GM18873 (cell line): ENCODE data around the gene NPTN.
"Not testable (repeated sequence)": the region's sequence is repeated elsewhere in the genome, so short reads cannot be mapped to it uniquely, and the experiment has no call there.

Source experiments
- ATAC-seq: cut with Tn5 transposase; IDR thresholded peaks from one replicate; pipeline ENCODE4 v1.9.1; 2021; ENCODE audit warnings: mild to moderate bottlenecking, moderate library complexity, moderate number of reproducible peaks; ENCODE audit not compliant: unreplicated experiment, low FRiP score

The NPTN gene

DNA sequence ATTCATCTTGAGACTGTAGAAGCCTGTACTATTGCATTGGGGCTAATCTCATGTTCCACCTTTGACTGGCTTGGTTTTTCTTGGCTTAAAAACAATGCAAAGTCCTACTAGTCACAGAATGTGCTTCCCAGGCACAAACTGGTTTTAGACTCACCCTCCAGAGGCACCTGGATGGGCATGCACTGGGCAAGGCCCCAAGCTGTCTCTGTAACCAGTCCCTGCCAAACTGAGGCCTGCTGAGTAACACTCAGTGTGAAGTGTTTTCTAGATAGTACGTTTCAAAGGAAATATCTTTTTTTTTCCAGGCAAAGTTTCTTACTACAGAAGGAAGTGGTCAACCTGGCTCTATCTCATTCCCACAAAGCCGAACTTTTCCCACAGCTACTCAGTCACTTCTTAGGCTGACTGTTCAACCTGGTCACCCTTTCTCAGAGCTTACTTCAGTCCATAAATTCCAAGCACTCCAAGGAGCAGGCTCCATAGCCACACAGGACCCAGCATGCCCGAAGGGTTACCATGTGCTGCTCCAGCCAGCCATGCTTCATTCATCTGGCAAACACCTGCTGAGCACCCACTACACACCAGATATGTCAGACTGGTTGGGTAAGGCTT lies 57.4 kb downstream of the NPTN start:
- no peak for ATAC-seq

DNA sequence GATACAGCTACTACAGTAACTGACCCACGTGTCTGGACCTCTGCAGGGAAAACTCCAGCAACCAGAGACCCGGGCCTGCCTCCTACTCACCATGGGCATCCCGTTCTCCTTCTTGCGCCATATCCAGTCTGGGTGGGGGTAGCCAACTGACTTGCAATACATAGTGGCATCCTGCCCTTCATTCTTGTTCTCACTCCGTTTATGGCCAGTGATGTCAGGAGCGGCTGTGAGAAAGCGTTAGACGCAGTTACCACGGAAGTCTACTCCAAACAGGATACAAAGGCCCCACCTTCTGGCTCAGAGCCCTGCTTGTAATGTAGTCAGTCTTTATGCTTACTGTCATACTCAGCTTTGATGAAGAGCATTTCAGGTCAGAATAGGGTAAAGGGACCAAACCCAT lies 59.6 kb downstream of the NPTN start:
- no peak for ATAC-seq

DNA sequence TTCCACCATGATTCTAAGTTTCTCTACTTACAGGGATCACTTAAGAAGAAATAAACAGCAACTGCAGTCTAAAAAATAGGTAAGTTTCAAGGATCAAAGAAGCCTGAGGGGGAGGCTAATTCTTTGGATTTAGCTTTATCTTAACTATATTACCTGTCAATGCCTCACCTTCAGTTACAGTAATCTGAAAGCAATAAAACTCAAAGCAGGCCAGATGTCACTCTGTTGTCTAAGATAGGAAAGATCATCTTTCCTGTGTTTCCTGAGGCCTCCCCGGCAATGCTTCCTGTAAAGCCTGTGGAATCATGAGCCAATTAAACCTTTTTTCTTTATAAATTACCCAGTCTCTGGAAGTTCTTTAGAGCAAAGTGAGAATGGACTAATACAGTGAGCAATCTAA lies 60.2 kb downstream of the NPTN start:
- ATAC-seq: no peak

DNA sequence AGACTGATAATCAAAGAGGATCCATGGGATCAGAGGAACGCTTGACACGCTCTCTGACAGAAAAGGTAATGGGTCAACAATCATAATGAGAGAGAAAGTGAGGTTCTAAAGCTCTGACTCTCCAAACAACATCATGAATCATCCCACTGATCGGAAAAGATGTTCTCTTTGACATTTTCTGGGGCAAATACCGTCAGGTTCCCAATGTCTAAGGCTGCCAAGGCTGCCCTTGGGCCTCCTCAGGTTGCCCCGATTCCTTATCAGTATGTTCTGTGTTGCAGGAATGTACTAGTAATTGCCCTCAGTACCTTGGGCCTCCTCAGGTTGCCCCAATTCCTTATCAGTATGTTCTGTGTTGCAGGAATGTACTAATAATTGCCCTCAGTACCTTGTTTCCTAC lies 60.9 kb downstream of the NPTN start:
- ATAC-seq: no peak

DNA sequence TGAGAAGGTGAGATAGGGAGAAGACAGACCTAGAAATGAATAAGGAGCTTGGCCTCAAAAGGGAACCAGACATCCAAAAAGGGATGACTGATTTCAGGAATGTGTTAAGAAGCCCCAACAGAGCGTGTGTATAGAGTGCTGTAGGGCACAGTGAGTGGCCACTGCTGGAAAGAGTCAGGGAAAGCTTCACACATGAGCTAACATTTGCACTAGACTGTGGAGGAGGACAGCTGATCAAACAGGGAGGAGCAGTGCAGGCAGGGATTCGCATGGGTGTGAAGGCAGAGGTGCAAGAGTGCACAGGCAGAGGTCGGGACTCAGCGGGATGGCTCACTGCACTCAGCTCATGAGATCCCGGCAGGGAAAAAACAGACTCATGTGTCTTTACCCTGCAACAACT lies 61.8 kb downstream of the NPTN start:
- no peak for ATAC-seq

DNA sequence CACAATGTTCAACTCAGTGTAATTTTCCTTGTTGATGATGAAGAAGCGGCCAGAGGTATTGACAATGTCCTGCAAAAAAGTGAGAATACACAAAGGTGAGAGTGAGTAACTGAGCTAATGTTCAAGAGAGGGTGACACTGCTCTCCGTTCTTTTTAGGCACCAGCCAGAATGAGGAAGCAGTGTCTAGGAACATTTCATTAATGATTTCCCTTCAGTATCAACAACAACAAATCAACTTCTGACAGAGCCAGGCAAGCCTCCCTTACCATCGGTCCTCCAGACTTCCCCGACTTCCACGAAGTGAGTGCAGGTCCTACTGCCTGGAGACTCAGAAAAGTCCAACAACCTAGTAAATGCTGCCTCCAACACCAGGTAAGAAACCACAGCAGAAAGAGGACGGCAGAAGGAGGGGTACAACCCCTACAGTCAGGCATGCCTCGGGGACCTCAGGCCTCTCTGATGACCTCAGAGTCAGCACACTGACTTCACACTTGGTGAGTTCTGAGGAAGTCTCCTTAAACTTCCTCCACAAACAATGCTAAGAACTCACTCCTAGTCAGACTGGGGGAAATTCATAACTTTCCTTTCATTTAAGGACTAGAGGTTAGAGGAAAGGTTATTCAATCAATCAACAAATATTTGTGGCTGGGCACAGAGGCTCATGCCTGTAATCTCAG lies 62.7 kb downstream of the NPTN start:
- no peak for ATAC-seq

DNA sequence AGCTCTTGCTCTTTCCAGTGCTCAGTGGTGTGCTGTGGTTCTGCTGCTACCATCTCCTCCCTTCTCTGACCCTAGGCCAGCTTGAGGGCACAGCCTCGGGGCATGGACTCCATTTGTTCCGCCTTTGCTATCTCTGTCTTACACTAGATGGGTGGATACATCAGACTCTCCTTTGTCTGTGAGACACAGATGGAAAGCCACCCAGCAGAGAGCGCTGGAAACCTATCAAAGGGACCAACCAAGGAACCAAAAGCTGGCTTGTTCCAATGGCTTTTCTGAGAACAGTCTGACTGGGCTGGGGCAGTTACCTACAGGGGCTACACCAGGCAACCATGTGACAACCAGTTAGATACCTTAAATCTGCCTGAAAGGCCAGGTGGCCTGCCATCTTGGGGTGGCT lies 63.8 kb downstream of the NPTN start:
- ATAC-seq: no peak

DNA sequence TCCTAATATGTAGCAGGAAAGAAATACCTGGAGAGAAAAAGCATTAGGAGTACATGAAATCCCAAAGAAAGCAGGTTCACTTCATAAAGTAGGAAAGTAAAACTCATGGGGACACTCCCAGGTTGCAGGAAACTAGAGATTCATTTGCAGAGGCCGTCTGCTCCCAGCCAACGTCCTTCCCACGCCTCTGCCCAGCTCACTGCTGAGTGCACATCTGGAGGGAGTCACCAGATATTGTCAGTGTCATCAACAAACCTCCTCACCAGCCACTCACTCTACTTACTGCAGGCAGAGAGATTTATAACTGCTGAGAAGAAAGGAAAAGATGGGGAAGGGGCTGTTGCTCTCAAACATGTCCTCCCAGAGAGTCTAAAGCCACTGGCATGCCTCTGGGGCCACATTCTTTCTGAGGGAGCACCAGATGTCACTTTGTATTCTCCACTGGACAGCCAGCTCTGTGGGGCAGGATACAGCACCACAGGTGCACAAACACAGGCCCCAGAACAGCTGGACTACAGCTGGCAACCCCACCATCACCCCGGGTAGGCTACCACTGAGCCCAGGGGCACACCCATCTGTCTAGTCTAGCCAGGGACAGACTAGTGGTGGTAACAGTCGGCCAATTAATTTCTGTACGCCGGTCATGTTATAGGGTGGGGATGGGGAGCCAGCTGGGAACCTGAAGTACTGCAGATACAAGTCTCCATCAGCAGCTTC lies 64.5 kb downstream of the NPTN start:
- ATAC-seq: no peak

DNA sequence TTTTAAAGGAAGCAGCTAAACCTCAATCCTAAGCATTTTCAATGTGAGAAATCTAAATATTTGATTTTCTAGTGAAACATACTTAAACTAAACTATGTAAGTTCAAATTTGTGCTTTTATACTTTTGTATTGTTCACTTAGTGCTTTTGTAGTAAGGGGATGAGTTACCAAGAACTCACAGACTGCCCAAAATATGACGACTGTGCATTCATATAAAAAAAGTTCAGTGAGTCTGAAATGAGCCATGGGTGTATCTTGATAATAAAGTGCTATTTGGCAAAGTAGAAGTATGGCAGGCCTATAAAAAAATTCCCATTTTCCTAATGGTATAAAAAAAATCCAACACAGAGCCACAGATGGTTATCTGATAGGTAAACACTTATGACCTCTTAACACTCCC lies 66.2 kb downstream of the NPTN start:
- ATAC-seq: no peak

DNA sequence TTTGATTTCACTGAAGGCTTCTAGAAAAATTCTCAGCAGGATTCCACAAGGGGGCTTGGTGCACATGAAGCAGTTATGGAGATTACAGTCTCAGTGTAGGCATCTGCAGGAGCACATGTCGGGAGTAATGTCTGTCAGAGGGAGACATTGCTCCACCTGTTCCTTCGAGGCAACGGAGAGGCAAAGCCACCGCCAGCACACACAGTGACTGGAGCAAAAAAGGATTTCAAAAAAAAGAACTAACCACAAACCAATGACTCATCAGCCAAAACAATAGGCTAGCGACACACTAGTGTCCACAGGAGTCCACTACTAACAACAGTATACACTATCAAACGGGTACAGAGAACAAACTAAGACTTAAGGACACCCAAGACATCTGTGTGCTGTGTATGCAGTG lies 68.9 kb downstream of the NPTN start:
- ATAC-seq: no peak

DNA sequence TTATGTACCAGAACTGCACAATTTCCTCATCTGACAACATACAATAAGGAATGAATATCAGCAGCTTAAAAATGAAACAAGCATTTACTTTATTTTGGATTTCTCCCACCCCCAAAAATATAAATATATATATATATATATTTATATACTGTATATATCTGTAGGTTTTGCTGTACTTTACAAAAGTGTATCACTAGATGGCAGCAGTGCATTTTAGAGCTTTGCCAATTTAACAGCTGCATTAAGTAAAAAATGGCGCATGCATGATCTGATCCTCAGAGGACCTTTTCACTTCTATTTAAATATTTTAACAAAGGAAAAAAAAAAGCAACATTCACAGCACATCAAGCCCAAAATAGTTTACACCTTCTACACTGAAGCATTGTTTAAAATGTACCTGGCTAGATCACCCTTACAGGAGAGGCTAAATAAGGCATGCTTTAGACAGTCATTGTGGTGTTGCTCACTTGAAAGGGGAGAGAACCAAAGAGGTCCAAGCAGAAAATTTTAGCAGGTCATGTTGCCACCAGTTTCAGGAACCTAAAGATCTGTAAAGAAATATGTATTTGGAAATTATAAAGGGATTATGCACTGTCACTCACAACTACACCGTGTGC lies 72.6 kb downstream of the NPTN start:
- no peak for ATAC-seq

DNA sequence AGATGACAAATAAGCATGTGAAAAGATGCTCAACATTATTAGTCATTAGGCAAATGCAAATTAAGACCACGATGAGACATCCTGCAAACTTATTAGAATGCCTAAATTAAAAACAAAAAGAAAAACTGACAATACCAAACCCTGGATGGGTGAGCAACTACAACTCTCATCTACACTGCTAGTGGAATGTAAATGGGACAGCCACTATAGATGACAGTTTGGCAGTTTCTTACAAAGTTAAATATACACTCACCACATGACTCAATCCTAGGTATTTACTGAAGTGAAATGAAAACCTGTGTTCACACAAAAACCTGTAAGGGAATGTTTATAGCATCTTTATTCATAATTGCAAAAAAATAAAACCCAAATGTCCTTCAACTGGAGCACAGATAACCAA lies 74.7 kb downstream of the NPTN start:
- ATAC-seq: no peak

DNA sequence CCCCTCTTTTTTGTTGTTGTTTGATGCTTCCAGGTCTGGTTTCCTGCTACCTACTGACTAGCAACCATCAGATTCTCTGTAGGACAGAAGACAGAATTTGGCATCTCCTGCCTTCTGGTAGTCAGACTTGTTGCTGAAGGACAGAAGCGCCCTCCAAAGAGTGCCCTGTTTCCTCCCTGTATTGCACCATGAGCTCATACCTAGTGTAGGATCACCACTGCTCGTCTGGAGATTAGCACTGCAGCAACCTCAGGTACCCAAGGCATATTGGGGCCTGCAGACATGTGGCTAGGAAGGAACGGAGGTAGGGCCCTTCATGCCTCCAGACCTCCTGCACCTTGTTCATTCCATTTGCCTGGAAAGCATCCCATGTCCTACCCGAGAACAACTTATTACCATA lies 78.1 kb downstream of the NPTN start:
- no peak for ATAC-seq

DNA sequence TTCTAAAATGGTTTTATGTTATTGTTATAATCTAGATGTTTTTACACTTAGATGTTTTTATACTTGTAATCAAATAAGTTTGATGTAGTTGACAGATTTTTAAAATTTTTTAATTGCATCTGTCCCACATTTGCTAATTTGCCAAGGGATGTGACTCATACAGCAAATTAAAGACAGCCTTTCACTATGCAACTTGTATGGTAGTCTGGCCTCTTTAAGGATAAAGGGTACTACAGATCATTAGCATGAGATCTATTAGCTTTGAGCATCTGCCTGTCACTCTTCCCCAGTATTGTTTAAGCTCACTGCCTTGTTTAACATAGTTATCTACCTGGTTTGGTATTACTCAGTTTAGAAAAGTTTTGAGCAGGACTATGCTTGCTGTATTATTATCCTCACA lies 83.0 kb downstream of the NPTN start:
- ATAC-seq: no peak

DNA sequence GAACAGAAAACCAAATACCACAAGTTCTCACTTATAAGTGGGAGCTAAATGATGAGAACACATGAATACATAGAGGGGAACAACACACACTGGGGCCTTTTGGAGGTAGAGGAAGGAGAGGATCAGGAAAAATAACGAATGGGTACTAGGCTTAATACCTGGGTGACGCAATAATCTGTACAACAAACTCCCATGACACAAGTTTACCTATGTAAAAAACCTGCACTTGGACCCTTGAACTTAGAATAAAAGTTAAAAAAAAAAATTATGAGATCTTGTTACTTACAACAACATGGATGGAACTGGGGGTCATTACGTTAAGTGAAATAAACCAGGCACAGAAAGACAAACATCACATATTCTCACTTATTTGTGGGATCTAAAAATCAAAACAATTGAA lies 84.3 kb downstream of the NPTN start:
- not testable (repeated sequence) for ATAC-seq

DNA sequence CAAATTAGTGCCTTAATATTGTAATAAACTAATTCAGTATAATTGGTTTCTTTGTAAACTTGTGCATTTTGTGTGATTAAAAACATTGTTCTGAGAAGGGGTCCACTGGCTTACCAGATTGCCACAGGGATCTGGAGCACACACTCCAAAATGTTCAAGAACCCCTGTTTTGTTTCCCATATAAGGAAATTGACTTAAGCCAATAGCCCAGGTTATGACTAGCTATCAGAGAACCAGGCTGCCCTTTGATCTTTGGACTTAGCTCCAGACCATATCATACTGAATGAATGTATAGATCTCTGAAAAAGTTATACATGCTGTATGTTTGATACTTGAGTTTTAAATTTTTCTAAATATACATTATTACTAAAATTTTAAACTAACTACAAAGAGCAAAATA lies 91.7 kb downstream of the NPTN start:
- ATAC-seq: no peak

DNA sequence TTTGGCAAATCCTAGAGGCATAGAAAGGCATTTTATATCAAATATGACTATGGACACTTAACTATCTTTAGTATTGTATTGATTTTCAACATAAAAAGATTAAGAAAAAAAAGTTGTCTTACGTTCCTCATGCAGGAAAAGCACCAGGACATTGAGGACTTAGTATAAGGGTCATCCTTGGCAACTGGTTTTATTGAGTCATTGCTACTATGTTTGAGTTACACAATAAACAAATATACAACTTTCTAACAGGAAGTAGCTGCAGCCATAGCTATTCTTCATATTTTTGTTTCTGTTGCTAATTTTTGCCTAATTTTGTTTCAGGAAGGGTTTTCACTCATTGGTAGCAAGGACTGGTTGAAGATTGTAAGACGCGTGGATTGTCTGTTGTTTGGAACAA lies 93.0 kb downstream of the NPTN start:
- ATAC-seq: no peak

DNA sequence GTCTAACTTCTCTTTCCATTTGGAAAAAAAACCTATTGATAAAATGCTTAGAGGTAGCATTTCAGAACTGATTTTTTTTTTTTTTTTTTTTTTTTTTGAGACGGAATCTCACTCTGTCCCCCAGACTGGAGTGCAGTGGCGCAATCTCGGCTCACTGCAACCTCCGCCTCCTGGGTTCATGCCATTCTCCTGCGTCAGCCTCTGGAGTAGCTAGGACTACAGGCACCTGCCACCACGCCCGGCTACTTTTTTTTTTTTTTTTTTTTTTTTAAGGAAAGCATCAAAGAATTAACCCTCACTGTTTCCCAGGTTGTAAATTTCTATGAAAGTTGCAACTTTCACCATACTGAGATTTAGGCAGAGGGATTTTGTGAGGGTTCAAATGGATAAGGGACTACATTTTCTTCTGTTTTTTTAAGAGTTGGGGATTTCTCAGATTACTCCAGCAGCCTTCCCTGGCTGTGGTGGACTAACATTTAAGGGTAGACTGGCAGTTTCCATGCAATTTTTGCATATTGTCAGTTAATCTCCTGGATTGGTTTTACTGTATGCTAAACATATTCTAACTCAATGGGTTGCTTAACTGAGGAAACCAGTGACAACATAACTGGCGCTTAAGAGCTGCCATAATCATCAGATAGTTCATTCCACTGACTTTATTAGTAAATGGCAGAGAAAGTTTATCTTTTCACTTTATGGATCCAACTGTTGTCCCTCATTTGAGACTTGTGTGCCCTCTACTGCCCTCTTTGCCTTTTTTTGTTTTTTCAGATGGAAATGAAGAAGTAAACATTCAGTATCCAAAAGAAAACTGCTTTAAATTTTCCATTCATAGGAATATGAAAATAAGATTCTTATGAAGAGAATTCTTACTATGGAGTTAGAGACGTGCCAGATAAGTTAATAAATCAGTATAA lies 93.7 kb downstream of the NPTN start:
- no peak for ATAC-seq

DNA sequence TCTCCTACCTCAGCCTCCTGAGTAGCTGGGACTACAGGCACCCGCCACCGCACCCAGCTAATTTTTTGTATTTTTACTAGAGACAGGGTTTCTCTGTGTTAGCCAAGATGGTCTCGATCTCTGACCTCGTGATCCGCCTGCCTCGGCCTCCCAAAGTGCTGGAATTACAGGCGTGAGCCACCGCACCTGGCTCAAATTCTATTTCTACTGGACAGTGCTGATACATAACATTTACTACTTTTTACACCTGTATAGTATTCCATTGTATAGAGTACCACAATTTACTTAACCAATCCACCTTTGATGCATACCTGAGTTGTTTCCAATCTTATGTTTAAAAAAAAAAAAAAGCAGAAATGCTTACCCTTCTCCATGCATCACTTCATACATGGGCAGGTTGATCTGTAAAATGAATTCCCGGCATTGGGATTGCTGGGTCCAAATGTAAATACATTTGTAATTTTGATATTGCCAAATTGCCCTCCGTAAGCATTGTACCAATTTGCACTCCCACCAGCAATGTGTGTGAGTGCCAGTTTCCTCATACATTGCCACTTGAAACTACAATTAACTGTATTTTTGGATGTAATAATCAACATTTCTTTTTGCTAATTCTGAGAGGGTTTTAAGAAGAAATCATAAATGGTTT lies 94.5 kb downstream of the NPTN start:
- ATAC-seq: no peak

DNA sequence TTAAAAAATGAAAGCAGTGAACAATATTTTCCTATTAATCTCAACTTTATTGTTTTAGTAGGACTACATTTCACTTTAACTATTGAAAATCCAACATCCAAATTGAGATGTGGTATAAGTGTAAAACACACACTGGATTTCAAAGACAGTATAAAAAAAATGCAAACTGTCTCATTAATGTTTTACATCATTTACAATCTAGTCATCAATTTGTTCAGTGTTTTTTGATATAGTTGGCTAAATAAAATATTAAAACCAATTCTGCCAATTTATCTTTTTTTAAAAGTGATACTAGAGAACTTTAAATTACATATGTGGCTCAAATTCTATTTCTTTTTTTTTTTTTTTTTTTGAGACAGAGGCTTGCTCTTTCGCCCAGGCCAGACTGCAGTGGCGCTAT lies 95.1 kb downstream of the NPTN start:
- ATAC-seq: no peak
